ENCODE measurements around the gene RNASEL.
A peak's percentile ranks its signal among the peaks of the same experiment; 100 is the strongest.
"Not testable (repeated sequence)": the region's sequence is repeated elsewhere in the genome, so short reads cannot be mapped to it uniquely, and the experiment has no call there.

RNASEL gene, protein sequence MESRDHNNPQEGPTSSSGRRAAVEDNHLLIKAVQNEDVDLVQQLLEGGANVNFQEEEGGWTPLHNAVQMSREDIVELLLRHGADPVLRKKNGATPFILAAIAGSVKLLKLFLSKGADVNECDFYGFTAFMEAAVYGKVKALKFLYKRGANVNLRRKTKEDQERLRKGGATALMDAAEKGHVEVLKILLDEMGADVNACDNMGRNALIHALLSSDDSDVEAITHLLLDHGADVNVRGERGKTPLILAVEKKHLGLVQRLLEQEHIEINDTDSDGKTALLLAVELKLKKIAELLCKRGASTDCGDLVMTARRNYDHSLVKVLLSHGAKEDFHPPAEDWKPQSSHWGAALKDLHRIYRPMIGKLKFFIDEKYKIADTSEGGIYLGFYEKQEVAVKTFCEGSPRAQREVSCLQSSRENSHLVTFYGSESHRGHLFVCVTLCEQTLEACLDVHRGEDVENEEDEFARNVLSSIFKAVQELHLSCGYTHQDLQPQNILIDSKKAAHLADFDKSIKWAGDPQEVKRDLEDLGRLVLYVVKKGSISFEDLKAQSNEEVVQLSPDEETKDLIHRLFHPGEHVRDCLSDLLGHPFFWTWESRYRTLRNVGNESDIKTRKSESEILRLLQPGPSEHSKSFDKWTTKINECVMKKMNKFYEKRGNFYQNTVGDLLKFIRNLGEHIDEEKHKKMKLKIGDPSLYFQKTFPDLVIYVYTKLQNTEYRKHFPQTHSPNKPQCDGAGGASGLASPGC

DNA sequence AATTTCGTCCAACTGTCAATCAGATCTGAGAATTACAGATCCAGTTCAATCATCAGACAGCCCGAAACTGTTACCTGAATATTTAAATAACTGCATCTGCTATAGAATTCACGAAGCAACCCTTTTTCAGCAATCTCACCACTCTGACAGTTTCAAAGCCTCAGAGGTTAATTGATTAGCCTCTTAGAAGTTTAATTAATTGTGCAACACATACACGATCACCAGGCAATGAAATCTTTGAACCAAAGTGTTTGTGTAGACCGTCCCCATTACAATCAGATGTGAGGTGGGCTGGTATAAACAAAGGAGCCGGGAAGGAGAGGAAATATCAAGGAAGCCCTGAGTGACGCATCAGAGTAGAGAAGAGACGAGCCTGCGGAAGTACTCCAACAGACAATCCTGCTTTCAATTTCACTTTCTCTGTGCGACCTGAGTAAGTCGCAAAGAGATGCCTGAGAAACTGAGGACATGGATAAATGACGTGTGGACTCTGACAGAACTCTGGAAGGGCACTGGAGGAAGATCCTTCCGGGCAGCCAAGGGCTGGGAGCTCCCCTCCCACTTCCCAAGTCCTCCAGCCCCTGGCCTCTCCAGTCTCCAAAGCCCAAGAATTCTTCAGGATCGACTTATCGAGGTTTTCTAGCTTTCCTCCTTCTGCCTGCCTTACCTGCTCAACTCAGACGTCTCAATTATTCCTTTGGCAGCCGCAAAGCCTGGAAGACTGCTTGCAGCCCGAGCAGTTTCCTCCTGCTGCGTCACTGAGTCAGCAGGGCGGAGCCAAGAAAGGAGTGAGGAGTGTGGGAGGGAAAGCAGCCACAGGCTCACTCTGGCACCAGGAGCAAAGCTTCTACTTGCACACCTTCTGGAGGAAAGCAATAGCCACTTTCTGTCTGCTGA is at the start of gene RNASEL:
TSS of gene RNASEL (minus strand) at position 757 of the 897 bp plus-strand sequence. CDS start 2,450 bp downstream, outside the sequence.
- peak; percentile 41 for DNase-seq (ENCODE audit: low read depth)

DNA sequence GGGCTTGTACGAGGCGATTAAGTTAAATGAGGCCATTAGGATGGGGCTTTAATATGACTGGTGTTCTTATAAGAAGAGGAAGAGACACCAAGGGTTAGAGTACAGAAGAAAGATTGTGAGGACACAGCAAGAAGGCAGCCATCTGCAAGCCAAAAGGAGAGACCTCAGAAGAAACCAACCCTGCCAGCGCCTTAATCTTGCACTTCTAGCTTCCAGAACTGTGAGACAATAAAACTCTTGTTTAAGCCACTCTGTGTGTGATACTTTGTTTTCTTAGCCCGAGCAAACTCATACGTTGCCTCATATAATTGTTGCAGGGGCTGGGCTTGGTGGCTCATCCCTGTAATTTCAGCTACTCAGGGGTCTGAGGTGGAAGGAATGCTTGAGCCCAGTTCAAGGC is 48.7 kb upstream of the RNASEL start:
- DNase-seq (ENCODE audit: low read depth): no peak

DNA sequence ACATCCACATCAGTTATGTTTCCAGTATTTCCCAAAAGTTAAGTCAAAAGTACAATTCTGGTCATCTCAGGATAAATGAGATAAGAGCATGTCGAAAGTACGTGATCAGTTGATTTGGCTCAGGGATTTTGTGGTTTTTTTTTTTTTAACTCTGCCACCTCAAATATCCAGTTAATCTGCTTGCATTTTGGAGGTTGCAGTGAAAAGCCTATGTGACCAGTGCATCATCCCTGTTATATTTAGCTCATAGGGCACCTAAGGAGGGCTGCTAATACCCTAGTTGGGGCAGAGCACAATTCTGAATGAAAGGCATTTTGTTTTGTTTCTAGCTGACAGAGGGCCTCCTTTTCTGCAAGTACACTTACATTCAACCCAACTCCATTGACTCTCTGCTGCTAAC is 46.8 kb upstream of the RNASEL start:
- DNase-seq (ENCODE audit: low read depth): no peak

DNA sequence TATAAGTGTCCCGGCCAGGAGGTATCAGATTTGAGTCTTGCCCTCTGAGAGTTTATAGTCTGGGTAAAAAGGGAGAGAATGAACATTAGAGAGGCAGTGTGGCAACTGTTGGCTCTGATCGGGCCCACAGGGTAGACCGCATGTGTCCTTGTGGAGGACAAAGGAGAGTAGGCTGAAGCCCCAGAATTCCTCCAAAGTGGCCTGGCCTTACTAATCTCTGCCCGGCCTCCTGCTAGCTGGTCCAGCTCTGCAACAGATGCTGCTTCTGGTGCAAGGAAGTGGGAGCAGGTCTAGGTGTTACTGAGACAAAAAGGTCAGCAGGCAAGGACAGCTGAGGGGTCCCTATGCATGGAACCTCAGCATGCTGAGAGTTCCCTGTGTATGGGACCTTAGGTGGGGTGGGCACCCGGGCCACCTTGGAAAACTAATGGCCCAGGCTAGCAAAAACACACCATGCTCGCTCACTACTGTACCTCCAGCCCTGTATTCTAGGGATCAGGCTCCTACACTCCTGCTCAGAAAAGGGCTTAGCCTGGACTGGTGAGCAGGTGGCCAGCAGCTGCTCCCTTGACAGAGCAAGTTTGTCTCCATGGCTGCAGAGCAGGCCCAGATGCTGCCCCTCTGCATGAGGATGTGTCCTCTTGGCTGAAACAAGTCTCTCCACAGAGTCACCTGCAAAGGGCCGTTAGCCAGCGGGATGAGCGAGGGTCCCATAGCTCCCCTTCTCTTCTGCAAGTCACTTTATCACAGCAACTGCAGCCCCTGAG is 45.4 kb upstream of the RNASEL start:
- no peak for DNase-seq (ENCODE audit: low read depth)

DNA sequence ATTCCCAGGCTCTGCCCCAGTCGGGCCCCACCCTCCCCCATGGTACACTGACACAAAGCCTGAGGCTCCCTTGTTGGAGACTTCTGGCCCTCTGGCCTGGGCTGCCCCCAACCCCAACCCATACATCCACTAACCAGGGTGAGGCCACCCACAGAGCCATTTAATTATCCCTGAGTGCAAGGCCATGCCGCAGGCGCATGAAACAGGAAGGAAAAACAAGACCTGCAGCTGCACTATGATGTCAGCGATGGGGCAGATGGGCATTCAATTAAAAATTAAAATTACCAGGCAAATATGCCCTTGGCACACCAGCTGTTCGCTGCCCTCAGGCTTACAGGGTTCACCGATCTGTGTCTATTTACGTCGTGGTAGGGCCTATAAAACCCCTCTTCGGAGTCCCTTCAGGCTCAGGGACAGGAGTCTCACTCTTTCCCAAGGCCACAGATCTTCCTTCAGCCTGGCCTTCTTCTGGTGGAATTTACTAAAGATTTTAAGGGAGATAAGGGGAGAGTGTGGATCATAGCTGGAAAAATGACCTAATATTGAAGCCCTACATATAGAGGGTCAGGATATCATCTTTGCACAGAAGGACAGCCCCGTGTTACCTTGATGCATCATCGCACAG is 44.7 kb upstream of the RNASEL start:
- DNase-seq (ENCODE audit: low read depth): no peak

DNA sequence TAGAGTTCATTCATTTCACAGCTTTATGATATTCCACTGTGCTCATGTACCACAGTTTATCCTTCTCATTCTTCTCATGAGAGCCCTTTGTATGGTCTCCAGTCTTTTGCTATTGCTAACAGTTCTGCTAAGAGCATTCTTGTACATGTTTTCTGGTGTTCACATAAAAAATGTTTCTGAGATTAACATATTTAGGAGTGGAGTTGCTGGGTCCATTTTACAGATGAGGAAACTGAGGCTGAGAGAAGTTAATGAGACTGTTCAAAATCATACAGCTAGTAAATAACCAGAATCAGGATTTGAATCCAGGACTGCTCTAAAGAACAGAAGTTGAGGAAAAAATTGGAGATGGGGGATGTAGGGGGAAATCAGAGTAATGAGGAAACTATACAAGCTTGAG is 44.0 kb upstream of the RNASEL start:
- DNase-seq (ENCODE audit: low read depth): no peak

DNA sequence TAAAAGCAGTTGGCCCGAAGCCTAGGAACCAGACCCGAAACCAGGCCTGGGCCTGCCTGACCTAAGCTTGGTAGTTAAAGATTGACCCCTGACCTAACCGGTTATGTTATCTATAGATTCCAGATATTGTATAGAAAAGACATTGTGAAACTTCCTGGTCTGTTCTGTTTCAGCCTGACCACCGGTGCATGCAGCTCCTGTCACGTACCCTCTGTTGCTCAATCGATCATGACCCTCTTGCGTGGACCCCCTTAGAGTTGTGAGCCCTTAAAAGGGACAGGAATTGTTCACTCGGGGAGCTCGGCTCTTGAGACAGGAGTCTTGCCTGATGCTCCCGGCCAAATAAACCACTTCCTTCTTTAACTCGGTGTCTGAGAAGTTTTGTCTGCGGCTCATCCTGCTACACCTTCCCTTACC is 43.4 kb upstream of the RNASEL start:
- DNase-seq (ENCODE audit: low read depth): not testable (repeated sequence)

DNA sequence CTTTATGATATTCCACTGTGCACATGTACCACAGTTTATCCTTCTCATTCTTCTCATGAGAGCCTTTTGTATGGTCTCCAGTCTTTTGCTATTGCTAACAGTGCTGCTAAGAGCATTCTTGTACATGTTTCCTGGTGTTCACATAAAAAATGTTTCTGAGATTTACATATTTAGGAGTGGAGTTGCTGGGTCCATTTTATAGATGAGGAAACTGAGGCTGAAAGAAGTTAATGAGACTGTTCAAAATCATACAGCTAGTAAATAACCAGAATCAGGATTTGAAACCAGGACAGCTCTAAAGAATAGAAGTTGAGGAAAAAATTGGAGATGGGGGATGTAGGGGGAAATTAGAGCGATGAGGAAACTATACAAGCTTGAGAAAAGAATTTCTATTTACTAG is 42.9 kb upstream of the RNASEL start:
- DNase-seq (ENCODE audit: low read depth): no peak

DNA sequence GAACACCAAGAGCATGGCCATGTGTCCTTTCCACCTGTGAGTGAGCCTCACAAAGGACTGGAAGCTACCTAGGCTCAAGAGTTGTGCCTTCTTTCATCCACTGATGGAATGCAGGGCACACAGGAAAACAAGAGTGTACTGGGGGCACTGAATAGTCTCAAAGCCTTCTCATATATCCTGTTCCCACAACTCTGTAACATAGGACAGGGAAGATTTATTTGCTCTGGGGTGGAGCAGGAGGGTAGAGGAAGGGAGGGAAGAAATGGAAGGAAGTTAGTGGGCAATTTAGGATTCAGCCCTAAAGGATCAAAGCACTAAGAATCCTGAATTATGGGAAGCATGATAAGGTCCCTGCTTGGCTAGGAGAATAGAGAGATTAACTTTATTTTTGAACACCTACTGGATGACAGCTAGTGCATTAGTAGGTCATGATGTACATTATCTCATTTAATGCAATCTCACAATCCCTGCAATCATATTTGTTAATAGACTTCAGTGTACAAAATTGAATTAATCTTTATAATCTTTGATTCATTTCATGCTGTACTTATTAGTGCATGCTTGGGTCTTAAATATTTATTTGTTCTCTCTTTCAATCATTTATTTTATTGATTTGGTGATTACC is 42.1 kb upstream of the RNASEL start:
- no peak for DNase-seq (ENCODE audit: low read depth)

DNA sequence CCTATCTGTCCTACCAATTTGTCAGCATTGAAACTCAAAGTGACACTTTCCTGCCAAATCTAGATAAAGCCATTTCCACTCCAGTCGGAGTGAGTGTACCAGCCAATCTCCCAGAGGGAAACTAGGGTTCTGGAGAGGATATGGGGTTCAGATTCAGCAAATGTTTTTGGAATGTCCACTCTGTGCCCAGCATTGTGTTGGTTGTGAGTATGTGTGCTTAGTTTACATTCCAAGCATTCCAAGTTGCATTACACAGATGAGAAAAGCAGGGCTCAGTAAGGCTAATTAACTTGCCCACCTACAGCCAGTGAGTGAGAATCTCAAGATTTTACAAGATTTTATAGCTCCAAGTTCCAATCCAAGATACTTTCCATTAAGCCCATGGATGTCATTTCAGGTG is 41.5 kb upstream of the RNASEL start:
- no peak for DNase-seq (ENCODE audit: low read depth)

DNA sequence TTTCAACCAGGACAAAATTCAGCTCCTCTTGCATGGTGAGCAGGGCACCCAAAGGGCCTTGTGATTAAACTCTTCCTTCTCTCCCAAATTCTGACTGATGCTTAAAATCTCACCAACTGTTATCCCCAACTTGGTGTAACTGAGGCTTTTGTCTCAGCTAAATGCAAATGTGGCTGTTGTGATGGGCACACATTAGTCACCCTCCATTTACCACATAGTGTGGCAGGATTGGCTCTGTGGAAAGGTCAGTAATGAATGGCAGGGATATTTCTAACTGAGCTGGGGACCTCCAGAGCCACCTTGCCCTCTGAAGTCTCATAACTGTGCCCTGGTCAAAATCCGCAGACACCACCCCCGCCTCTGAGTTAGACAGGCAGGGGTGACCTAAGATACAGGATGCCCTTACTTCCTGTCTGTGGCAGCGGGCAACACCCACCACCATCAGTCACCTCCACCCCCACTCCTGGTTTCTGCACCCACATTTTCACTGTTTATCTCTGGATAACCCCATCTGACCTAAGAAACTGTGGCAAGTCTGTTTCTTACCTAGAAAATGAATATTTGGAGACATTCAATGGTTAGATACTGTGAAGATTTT is 40.5 kb upstream of the RNASEL start:
- peak; percentile 63 for DNase-seq (ENCODE audit: low read depth)

DNA sequence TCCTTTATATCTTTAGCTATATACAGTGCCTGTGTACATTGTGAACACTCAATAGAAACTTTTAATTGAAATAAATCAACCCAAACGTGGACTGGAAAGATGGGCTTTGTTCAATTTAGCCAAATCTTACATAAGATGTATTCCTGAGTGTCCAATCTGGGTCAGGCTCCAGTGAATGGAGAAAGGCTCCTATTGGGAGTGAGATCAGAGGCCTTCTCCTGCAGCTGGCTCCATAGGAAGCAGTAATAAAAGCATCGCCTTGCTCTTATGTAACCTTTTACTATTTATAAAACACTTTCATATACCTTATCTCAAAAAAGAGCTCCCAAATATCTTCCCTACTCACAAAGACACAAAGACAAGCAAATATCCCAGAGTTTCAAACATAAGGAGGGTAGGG is 40.0 kb upstream of the RNASEL start:
- DNase-seq (ENCODE audit: low read depth): no peak

DNA sequence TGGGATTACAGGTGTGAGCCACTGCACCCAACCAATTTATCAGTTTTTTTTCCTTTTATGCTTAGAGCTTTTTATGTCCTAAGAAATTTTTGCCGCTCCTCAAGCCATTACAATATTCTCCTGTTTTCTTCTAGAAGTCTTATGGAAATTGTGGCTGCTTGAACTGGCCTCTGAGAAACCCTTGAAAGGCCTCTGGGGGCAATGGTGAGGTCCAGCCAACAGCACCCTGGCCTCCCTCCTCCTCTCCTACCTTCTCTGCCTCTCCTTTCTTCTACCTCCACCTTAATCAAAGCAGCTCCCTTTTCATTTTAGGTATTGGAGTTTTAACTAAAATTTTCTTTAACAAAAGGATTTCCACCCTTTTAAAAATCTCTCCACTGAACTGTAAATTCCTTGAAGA is 39.6 kb upstream of the RNASEL start:
- no peak for DNase-seq (ENCODE audit: low read depth)

DNA sequence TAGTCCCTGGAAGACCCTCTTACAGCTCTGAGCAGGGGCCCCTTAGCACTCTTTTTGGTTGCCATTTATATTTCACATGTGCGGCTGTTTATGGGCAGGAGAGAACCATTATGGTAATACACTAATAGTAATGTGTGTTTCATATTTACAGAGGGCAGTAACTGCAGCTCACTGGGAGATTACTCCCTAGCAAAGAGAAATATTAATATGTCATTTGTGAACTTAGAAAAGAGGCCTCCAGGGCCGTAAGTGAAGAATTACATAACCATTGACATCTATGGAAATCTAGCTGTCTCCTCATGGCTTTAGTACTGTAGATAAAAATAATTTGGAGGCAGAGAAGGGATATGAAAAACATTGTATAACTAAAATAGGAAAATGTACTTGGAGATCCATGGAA is 38.6 kb upstream of the RNASEL start:
- no peak for DNase-seq (ENCODE audit: low read depth)

DNA sequence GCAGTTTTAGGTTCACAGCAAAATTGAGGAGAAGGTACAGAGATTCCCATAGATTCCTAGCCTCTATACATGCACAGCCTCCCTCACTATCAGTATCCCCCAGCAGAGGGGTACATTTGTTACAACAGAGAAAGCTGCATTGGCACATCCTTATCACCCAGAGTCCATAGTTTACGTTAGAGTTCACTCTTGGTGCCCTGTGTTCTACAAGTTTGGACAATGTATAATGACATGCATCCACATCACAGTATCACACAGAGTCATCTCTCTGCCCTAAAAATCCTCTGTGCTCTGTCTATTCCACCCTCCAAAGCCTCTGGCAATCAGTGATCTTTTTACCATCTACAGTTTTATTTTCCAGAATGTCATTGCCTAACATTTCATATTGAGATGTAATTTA is 37.5 kb upstream of the RNASEL start:
- DNase-seq (ENCODE audit: low read depth): no peak

DNA sequence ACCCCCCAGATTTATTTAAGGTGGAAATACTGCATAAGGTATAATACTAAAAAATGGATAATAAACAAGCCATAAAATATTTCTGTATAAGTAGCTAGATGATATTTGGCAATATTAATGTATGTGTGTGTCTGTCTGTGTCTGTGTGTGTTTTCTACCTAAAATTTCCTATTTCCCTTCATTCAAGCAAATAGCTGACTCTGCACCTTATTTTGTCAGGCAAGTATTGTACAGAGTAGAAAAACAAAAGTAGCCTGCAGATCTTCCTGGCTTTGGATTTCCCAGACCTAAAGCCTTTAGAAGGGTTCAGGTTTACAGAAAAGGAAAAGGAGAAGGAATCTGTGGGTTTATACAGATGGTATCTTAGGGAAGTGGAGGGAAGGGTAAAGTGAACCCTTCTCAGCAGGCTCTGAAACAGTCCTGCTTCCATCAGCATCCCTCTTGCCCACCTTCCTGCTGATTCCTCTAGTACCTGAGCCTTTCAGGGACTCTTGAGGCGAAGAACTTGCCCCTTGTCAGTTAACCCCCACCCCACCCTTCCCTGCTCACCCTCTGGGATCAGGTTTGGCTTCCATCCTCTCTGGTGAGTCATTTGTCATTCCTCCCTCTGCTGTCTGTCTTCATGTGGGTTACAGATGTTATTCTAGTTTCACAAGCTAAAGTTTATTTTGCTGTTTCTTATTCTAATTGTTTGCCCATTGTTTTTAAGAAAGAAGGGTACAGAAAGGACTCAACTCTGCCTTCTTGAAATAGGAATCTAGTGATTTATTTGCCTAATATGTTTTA is 36.9 kb upstream of the RNASEL start:
- no peak for DNase-seq (ENCODE audit: low read depth)

DNA sequence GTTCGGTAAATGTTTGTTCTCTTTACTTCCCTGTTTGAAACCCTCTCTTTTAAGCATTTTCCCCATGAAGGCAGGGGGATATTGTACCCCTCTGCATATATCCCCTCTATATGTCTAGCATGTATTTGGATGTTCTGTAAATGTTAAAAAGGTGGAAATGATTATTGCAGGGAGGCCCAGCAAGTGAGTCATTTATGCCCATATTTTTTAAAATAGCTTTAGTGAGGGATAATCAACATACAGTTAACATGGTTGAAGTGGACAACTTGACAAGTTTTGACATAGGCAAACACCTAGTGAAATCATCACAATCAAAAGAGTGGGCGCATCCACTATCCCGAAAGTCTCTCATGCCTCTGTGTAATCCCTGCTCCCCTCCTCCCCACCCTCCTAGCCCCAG is 36.0 kb upstream of the RNASEL start:
- DNase-seq (ENCODE audit: low read depth): no peak

DNA sequence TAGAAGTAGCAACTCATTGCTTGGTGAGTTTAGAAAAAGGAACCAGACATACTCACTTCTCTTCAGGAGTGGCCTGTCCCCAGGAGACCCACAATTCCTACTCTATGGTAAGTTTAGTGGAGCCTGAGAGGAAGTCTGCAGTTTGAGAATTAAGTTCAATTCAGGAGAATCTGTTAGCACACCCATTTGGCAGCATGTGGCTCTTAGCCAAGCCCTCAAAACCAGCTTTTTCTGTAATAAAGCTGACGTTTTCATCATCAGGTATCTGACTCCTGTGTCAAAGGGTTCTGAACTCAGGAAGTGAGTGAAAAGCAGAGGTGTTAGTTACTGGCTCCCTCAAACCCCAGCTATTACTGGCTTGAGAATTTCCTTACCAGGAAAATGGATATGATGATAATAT is 35.5 kb upstream of the RNASEL start:
- no peak for DNase-seq (ENCODE audit: low read depth)

DNA sequence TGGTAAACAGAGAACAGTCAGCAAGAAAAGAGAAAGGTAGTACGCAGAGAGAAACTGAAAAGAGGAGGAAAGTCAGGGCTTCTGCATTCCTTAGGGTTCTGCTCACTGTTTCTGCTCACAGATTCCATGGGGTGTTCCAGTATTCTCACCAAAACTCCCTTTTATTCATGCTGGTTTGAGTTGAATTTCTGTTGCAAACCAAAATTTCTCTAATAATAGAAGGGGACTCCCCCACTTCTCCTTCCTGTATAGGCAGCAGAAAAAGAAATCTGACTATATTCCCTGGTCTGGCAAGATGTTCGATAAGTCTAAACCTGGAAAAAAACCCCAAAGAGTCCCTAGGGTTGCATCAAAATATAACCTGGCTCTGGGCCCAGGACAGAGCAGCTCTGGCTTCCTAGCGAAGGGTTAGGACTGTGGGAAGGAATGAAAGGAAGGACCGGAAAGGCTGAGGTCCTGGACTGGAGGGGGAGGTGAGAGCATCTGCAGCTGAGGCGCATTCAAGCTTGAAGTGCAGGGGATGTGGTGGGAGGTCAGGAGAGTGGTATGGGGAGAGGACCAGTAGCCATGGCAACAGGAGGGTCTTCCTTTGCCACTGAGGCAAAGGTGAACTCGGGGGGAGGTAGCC is 34.0 kb upstream of the RNASEL start:
- DNase-seq (ENCODE audit: low read depth): no peak
